ENCODE measurements around the gene DLG5.

The DLG5 gene

DNA sequence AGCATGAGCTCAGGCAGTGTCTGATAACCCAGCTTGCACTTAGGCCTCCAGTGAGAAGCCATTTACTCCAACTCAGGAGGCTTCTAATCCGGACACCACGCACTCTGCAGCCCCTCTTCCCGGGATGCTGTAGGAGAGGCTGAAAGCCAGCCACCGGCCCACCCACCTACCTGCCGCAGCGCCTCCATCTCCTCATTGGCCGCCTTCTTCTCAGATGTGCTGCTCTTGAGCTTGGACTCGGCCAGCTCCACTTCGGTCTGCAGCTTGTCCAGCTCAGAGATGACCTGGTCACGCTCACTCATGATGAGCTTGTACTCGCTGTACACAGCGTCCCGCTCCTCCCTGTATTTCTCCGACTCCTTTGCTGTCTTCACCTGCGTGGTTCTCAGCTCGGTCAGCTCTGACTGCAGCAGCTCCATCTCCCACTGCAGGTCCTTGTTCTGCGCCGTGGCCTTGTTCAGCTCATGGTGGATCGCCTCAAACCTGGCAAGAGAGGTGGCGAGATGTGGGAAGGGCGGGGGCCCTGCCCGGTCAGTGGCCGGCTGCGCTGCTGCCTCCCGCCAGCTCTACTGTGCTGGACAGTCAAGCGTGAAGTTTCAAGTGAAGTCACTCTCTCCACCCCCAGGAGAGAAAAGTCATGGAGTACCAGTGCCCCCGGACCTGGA, 84.7 kb downstream of the DLG5 start:
- no peak overlapping the region for H3K4me3 ChIP-seq (ENCODE audit: low read depth, low read length)
- H3K9me3 ChIP-seq, result no peaks in the 10 kb centered on the region
- no peak for DNase-seq
- TF ChIP-seq CTCF (IDR thresholded peaks at IDR 0.05; ENCODE audit: low read depth, low read length), result no peak
- no peaks in the 10 kb centered on the region for H3K27me3 ChIP-seq
- H3K36me3 ChIP-seq, result peaks cover 16% of the 10 kb centered on the region
- H3K4me1 ChIP-seq, result peaks cover 5% of the 10 kb centered on the region

GRCh38 chr10:77840636-77841035, 85.9 kb downstream of the DLG5 start:
- peaks cover 5% of the 10 kb centered on the region; the same call in 1 of the 2 replicates for H3K4me1 ChIP-seq
- no peak for DNase-seq
- peaks cover 16% of the 10 kb centered on the region for H3K36me3 ChIP-seq
- H3K9me3 ChIP-seq, result no peaks in the 10 kb centered on the region
- no peak for TF ChIP-seq CTCF (IDR thresholded peaks at IDR 0.05; ENCODE audit: low read depth, low read length)
- H3K27me3 ChIP-seq, result no peaks in the 10 kb centered on the region
- no peak overlapping the region for H3K4me3 ChIP-seq (ENCODE audit: low read depth, low read length)

- Histone ChIP-seq H3K4me3 (ENCODE audit: low read depth, low read length) (no peak overlapping the region), H3K27me3 (no peaks in the 10 kb centered on the region), H3K36me3 (peaks cover 17% of the 10 kb centered on the region), H3K9me3 (no peaks in the 10 kb centered on the region), H3K4me1 (peaks cover 5% of the 10 kb centered on the region; the same call in 1 of the 2 replicates)
- DNase-seq, result no peak
- TF ChIP-seq CTCF (IDR thresholded peaks at IDR 0.05; ENCODE audit: low read depth, low read length), result no peak
These were observed 88.5 kb downstream of the DLG5 start for GRCh38 chr10:77837925-77838595.

DNA sequence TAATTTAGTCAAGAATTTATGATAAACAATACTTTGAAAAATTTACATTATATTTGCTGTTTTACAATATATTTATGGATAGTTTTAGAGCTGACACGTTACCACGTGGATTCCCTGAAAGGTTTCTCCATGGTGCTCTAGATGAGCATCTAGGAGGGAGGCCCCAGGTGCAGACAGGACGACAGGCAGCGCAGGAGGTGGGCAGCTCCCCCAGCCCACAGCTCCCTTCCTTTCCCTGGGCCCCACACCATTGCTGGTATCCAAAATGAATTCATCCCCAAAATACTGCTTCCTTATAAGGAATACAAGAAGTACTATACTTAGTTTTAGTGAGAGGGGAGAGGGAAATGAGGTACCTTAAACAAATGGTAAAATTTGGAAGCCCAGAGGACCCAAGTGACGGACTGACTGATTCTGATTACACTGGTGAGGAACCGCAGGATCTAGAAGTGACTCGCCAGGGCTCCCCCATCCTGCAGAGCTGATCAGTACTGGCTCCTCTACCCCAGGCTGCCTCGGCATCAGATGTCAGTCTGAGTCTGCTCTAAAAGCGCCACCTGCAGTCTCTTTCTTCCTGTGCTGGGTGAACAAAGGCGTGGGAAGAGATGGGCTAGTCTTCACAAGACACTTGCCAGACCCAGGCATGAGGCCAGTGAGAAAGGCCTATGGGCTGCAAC, 89.2 kb downstream of the DLG5 start:
- H3K27me3 ChIP-seq, result no peaks in the 10 kb centered on the region
- peak; percentile 69 for TF ChIP-seq CTCF (IDR thresholded peaks at IDR 0.05; ENCODE audit: low read depth, low read length)
- no peak overlapping the region for H3K4me3 ChIP-seq (ENCODE audit: low read depth, low read length)
- peak; percentile 85 for DNase-seq
- H3K9me3 ChIP-seq, result no peaks in the 10 kb centered on the region
- H3K36me3 ChIP-seq, result peaks cover 18% of the 10 kb centered on the region
- peaks cover 5% of the 10 kb centered on the region; the same call in 1 of the 2 replicates for H3K4me1 ChIP-seq

GRCh38 chr10:77836299-77836820, 90.2 kb downstream of the DLG5 start:
- H3K27me3 ChIP-seq, result no peaks in the 10 kb centered on the region
- no peak for TF ChIP-seq CTCF (IDR thresholded peaks at IDR 0.05; ENCODE audit: low read depth, low read length)
- H3K4me1 ChIP-seq, result peaks cover 5% of the 10 kb centered on the region; the same call in 1 of the 2 replicates
- peaks cover 14% of the 10 kb centered on the region for H3K36me3 ChIP-seq
- no peaks in the 10 kb centered on the region for H3K9me3 ChIP-seq
- H3K4me3 ChIP-seq (ENCODE audit: low read depth, low read length), result no peak overlapping the region
- DNase-seq, result no peak
